PC-3 (cell line): ENCODE measurements around the gene IL1RAPL1.

Experiments
- CTCF ChIP-seq: fragments of 300-600 bp; sonication (generic); conservative IDR thresholded peaks from 2 replicates; pipeline ENCODE4 v1.5.1; 2017; ENCODE audit warnings: antibody characterized with exemption, low read depth, mild to moderate bottlenecking, low read length
- EZH2 ChIP-seq: fragments of 300-600 bp; sonication (generic); IDR thresholded peaks from one replicate; pipeline ENCODE4 v1.6.1; 2017; ENCODE audit warnings: antibody characterized with exemption, mild to moderate bottlenecking, low read length; ENCODE audit not compliant: unreplicated experiment

GRCh38 chrX:29661290-29661689 lies 1074.0 kb downstream of the IL1RAPL1 start:
- TF ChIP-seq CTCF (no peak), EZH2 (no peak)
